ENCODE measurements around the gene ATP6V0B. TPM values are rescaled to one million over a fixed set of nuclear protein-coding genes. Genes with fewer than 3 reads are reported as not detected.
A peak's percentile ranks its signal among the peaks of the same experiment; 100 is the strongest.

The ATP6V0B gene
- total and polyA plus RNA-seq, 2 of the 8 experiments (the other 6 are each of a cell fraction or from before 2014, with no cell fraction given): 105 to 308 TPM

GRCh38 chr1:43934101-43934985 is 40.4 kb upstream of the ATP6V0B start:
- POLR2A ChIA-PET (ENCODE audit: partially characterized antibody): interaction anchor here (0.6 to 8.0 kb wide), 19 partner anchors 10 to 283 kb away, joined by 3 to 89 read pairs (median 5); partner anchors contain the start of genes ATP6V0B, IPO13, SLC6A9 and ST3GAL3
- Histone ChIP-seq H3K56ac (replicated peaks; ENCODE audit: insufficient read length, low read depth, low read length) (no peak overlapping the region), H3K23me2 (ENCODE audit: low read depth, low read length) (peaks cover 11% of the 10 kb centered on the region; the same call in 1 of the 2 replicates), H3K79me2 (ENCODE audit: control insufficient read depth in 1 of 2, insufficient read depth in 2 of 2, low read length in 2 of 2) (no peaks in the 10 kb centered on the region), H2AFZ (ENCODE audit: low read length) (no peak overlapping the region), H3K36me3 (ENCODE audit: control insufficient read depth in 2 of 4, insufficient read depth in 4 of 4, low read length in 3 of 4) (no peaks in the 10 kb centered on the region; a peak in 1 of 8 replicates), H3K27ac (ENCODE audit: low read depth, low read length) (no peak overlapping the region), H3K14ac (ENCODE audit: insufficient read length) (no peak overlapping the region), H2BK12ac (ENCODE audit: low read depth, low read length) (peak overlapping the region; percentile 90), H2BK5ac (ENCODE audit: low read depth, low read length) (peak overlapping the region; percentile 85; the same call in 1 of the 2 replicates), H3K23ac (ENCODE audit: insufficient read length) (no peak overlapping the region), H4K91ac (replicated peaks; ENCODE audit: insufficient read length, low read length) (peak overlapping the region; percentile 88), H3K9me3 (ENCODE audit: insufficient read depth in 2 of 2, low read depth in 1 of 2, low read length in 1 of 2) (no peaks in the 10 kb centered on the region), H3K79me1 (ENCODE audit: low read depth, low read length) (no peaks in the 10 kb centered on the region), H4K8ac (ENCODE audit: extremely low read depth, insufficient read depth, low read length) (peak overlapping the region; percentile 84), H3K4ac (replicated peaks; ENCODE audit: insufficient read length, low read depth, low read length) (peak overlapping the region; percentile 45), H2AK5ac (ENCODE audit: low read depth, low read length) (peak overlapping the region; percentile 85; the same call in 1 of the 2 replicates), H3K4me1 (replicated peaks in 1 of 4; ENCODE audit: control insufficient read depth in 3 of 4, insufficient read depth in 4 of 4, low read length in 3 of 4) (peaks cover 13 to 41% (median 35%) of the 10 kb centered on the region in 4 experiments), H2BK20ac (ENCODE audit: low read length) (peak overlapping the region; percentile 61; the same call in 1 of the 2 replicates), H2BK120ac (replicated peaks; ENCODE audit: low read depth, low read length) (peak overlapping the region; percentile 91), H3K4me3 (ENCODE audit: extremely low read depth in 1 of 4, insufficient read depth in 2 of 4, low read depth in 3 of 4, low read length in 4 of 4) (peak overlapping the region; percentile 57 to 67 (median 62)), H2BK15ac (ENCODE audit: low read length) (peak overlapping the region; percentile 99; the same call in 1 of the 2 replicates), H3K27me3 (replicated peaks in 1 of 4; ENCODE audit: control insufficient read depth in 3 of 4, extremely low read depth in 1 of 4, insufficient read depth in 3 of 4, low read length in 3 of 4) (peaks cover 0 to 8% (median 4%) of the 10 kb centered on the region in 4 experiments; a peak in 5 of 7 replicates), H4K20me1 (replicated peaks in 1 of 2; ENCODE audit: control insufficient read depth in 1 of 2, insufficient read depth in 2 of 2, low read length in 2 of 2) (peaks cover 7 to 8% of the 10 kb centered on the region in 2 experiments), H3K9ac (replicated peaks in 1 of 4; ENCODE audit: extremely low read depth in 1 of 4, low read depth in 3 of 4, low read length in 3 of 4) (no peak overlapping the region; a peak in 1 of 7 replicates), H3K18ac (ENCODE audit: extremely low read depth, low read length) (peak overlapping the region; percentile 92), H4K5ac (ENCODE audit: insufficient read length, low read depth, low read length) (peak overlapping the region; percentile 79), H3K4me2 (ENCODE audit: insufficient read depth in 1 of 2, low read depth in 2 of 2, low read length in 2 of 2) (peak overlapping the region; percentile 89 to 93)
- CTCF ChIA-PET (ENCODE audit: partially characterized antibody): interaction anchor here (0.5 to 18.6 kb wide), 98 partner anchors 12 to 953 kb away, joined by 3 to 618 read pairs (median 6); partner anchors contain the start of genes ATP6V0B, CCDC24, DPH2 and IPO13
- FAIRE-seq: peak; percentile 81
- DNase-seq (ENCODE audit: low read depth in 1 of 2, low spot score in 2 of 2): peak; percentile 67 to 94
- WGBS, 2 experiments (ENCODE audit: extremely low coverage in 1 of 2, insufficient coverage in 1 of 2, insufficient read length in 1 of 2, insufficient replicate concordance in 2 of 2, low coverage in 1 of 2, low lambda C conversion rate in 2 of 2, missing lambda C conversion rate in 1 of 2): 38% methylated on average over 13 of the region's 13 CpGs; no CpG with 5 or more reads in 1 of the 2 experiments
- TF ChIP-seq RAD21 (IDR thresholded peaks at IDR 0.05 in 1 of 2, conservative IDR thresholded peaks at IDR 0.05 in 1 of 2; ENCODE audit: low read depth in 2 of 2, low read length in 2 of 2) (peak; percentile 92 to 97), ATF2 (IDR thresholded peaks at IDR 0.05; ENCODE audit: low read length) (peak; percentile 69; the same call in 1 of the 2 replicates), TCF12 (IDR thresholded peaks at IDR 0.05; ENCODE audit: low read depth, low read length) (0 out of 2 replicates have a peak, but pooled peaks have one; percentile 33), E2F6 (IDR thresholded peaks at IDR 0.05) (0 out of 2 replicates have a peak, but pooled peaks have one; percentile 17), EGR1 (IDR thresholded peaks at IDR 0.05; ENCODE audit: borderline replicate concordance, low read depth, low read length) (no peak), PHF8 (conservative IDR thresholded peaks at IDR 0.05; ENCODE audit: low read depth, low read length) (no peak), SRF (IDR thresholded peaks at IDR 0.05; ENCODE audit: low read depth, low read length) (no peak)
